H9 (cell line): ENCODE results near the gene CACNA1F. TPM values are rescaled to one million over a fixed set of nuclear protein-coding genes. Genes with fewer than 3 reads are reported as not detected.

ENCODE experiments used
- DNase-seq: peaks from one replicate; pipeline ENCODE4 v3.0.0-alpha.2; 2017
- H2AFZ ChIP-seq: one replicate; pipeline ENCODE4 v1.6.1; 2013; ENCODE audit warnings: mild to moderate bottlenecking, low read length, control low read depth, moderate library complexity
- H2AK5ac ChIP-seq: 2 replicates; pipeline ENCODE4 v1.6.1; 2013; ENCODE audit warnings: low read length, control low read depth, mixed read lengths; ENCODE audit not compliant: insufficient read length
- H2BK120ac ChIP-seq: one replicate; pipeline ENCODE4 v1.6.1; 2013; ENCODE audit warnings: low read depth, mild to moderate bottlenecking, low read length, control low read depth, inconsistent platforms; ENCODE audit not compliant: poor library complexity, severe bottlenecking
- H2BK12ac ChIP-seq: 2 replicates; pipeline ENCODE4 v1.6.1; 2013; ENCODE audit warnings: low read length, control low read depth, mixed read lengths, low read depth; ENCODE audit not compliant: insufficient read length
- H2BK15ac ChIP-seq: 2 replicates; pipeline ENCODE4 v1.6.1; 2013; ENCODE audit warnings: low read depth, low read length, control low read depth
- H2BK20ac ChIP-seq: one replicate; pipeline ENCODE4 v1.6.1; 2013; ENCODE audit warnings: low read depth, mild to moderate bottlenecking, low read length, control low read depth, inconsistent platforms; ENCODE audit not compliant: poor library complexity, severe bottlenecking
- H2BK5ac ChIP-seq: 2 replicates; pipeline ENCODE4 v1.6.1; 2013; ENCODE audit warnings: low read length, control low read depth, mixed read lengths; ENCODE audit not compliant: insufficient read length
- H3K14ac ChIP-seq: 2 replicates; pipeline ENCODE4 v1.6.1; 2013; ENCODE audit warnings: low read length, control low read depth; ENCODE audit not compliant: insufficient read depth
- H3K18ac ChIP-seq: 2 replicates; pipeline ENCODE4 v1.6.1; 2013; ENCODE audit warnings: low read depth, mild to moderate bottlenecking, mixed read lengths, low read length, control low read depth; ENCODE audit not compliant: insufficient read length
- H3K23ac ChIP-seq: 2 replicates; pipeline ENCODE4 v1.6.1; 2013; ENCODE audit warnings: low read length, control low read depth, mixed read lengths, low read depth; ENCODE audit not compliant: insufficient read length
- H3K23me2 ChIP-seq: 2 replicates; pipeline ENCODE4 v1.6.1; 2013; ENCODE audit warnings: low read depth, mild to moderate bottlenecking, mixed read lengths, low read length, control low read depth; ENCODE audit not compliant: insufficient read length, poor library complexity, severe bottlenecking
- H3K27ac ChIP-seq: 2 replicates; pipeline ENCODE4 v1.5.1; 2013; ENCODE audit warnings: low read length, control low read depth, mixed read lengths, low read depth; ENCODE audit not compliant: insufficient read length
- H3K27me3 ChIP-seq: 2 replicates; pipeline ENCODE4 v1.6.1; 2013; ENCODE audit warnings: low read length, control low read depth, inconsistent platforms; ENCODE audit not compliant: insufficient read depth
- H3K4ac ChIP-seq: 2 replicates; pipeline ENCODE4 v1.6.1; 2013; ENCODE audit warnings: low read depth, mild to moderate bottlenecking, control low read depth, inconsistent platforms, low read length, moderate library complexity
- H3K4me1 ChIP-seq: 2 replicates; pipeline ENCODE4 v1.6.1; 2013; ENCODE audit warnings: low read length, control low read depth, inconsistent platforms; ENCODE audit not compliant: insufficient read depth
- H3K4me2 ChIP-seq: 2 replicates; pipeline ENCODE4 v1.6.1; 2013; ENCODE audit warnings: low read length, control low read depth, mixed read lengths; ENCODE audit not compliant: insufficient read length, insufficient read depth
- H3K56ac ChIP-seq: 2 replicates; pipeline ENCODE4 v1.6.1; 2013; ENCODE audit warnings: low read depth, mild to moderate bottlenecking, mixed read lengths, low read length, control low read depth; ENCODE audit not compliant: insufficient read length
- H3K79me1 ChIP-seq: 2 replicates; pipeline ENCODE4 v1.6.1; 2013; ENCODE audit warnings: low read depth, mild to moderate bottlenecking, moderate library complexity, low read length, control low read depth, inconsistent platforms; ENCODE audit not compliant: insufficient read depth, poor library complexity, severe bottlenecking
- H3K79me2 ChIP-seq: 2 replicates; pipeline ENCODE4 v1.6.1; 2013; ENCODE audit warnings: low read length, control low read depth, inconsistent platforms; ENCODE audit not compliant: insufficient read depth
- H3K9ac ChIP-seq: 2 replicates; pipeline ENCODE4 v1.6.1; 2013; ENCODE audit warnings: low read length, control low read depth, mixed read lengths; ENCODE audit not compliant: insufficient read length; ENCODE audit errors: extremely low read depth
- H3K9me3 ChIP-seq: one replicate; pipeline ENCODE4 v1.6.1; 2013; ENCODE audit warnings: low read depth, low read length, inconsistent platforms; ENCODE audit not compliant: control insufficient read depth
- H3T11ph ChIP-seq: one replicate; pipeline ENCODE4 v1.6.1; 2013; ENCODE audit warnings: mild to moderate bottlenecking, low read length, control low read depth, inconsistent platforms
- H4K20me1 ChIP-seq: one replicate; pipeline ENCODE4 v1.6.1; 2013; ENCODE audit not compliant: control insufficient read depth, insufficient read length, insufficient read depth
- H4K5ac ChIP-seq: 2 replicates; pipeline ENCODE4 v1.6.1; 2013; ENCODE audit warnings: low read depth, mild to moderate bottlenecking, mixed read lengths, low read length, control low read depth; ENCODE audit not compliant: insufficient read length
- H4K8ac ChIP-seq: replicated peaks from 2 replicates; pipeline ENCODE4 v1.6.1; 2013; ENCODE audit warnings: low read length, control low read depth, mixed read lengths, low read depth; ENCODE audit not compliant: insufficient read length
- H4K91ac ChIP-seq: 2 replicates; pipeline ENCODE4 v1.6.1; 2013; ENCODE audit warnings: low read depth, mild to moderate bottlenecking, moderate library complexity, mixed read lengths, low read length, control low read depth; ENCODE audit not compliant: insufficient read length
- H3K27ac Mint-ChIP-seq, 3 experiments: 2 replicates in 2 of 3; 3 replicates in 1 of 3; pipeline ENCODE4 v1.8.0; 2020 to 2021; ENCODE audit warnings: mixed read lengths in 3 of 3, mild to moderate bottlenecking in 1 of 3, moderate library complexity in 1 of 3
- H3K27me3 Mint-ChIP-seq: 2 replicates; pipeline ENCODE4 v1.8.0; 2021; ENCODE audit warnings: low read depth, mild to moderate bottlenecking, moderate library complexity, mixed read lengths
- H3K36me3 Mint-ChIP-seq, 3 experiments: 2 replicates in 2 of 3; 3 replicates in 1 of 3; pipeline ENCODE4 v1.8.0; 2020 to 2021; ENCODE audit warnings: low read depth in 3 of 3, mixed read lengths in 3 of 3; ENCODE audit not compliant: insufficient read depth in 1 of 3
- H3K4me1 Mint-ChIP-seq, 2 experiments: 2 replicates each; pipeline ENCODE4 v1.8.0; 2020; ENCODE audit warnings: mixed read lengths in 2 of 2
- H3K4me3 Mint-ChIP-seq, 2 experiments: 2 replicates in 1 of 2; 3 replicates in 1 of 2; pipeline ENCODE4 v1.8.0; 2020 to 2021; ENCODE audit warnings: mild to moderate bottlenecking in 2 of 2, mixed read lengths in 2 of 2, moderate library complexity in 1 of 2
- H3K9me3 Mint-ChIP-seq, 2 experiments: 2 replicates in 1 of 2; 3 replicates in 1 of 2; pipeline ENCODE4 v1.8.0; 2020; ENCODE audit warnings: mild to moderate bottlenecking in 2 of 2, mixed read lengths in 2 of 2, moderate library complexity in 1 of 2
- CTCF ChIP-seq: fragments of 200-600 bp; sonication (generic); conservative IDR thresholded peaks from 3 replicates; pipeline ENCODE4 v1.8.0; 2021; ENCODE audit warnings: antibody characterized with exemption, mild to moderate bottlenecking
- WGBS: extraction: QIAGEN DNeasy Blood & Tissue Kit; methylation state at CpG from one replicate; pipeline ENCODE4 v1.1.7; 2013; ENCODE audit warnings: missing lambda C conversion rate, low lambda C conversion rate, mixed read lengths; ENCODE audit not compliant: insufficient read length; ENCODE audit errors: extremely low coverage; 5-methylcytosine and 5-hydroxymethylcytosine counted together
- total RNA-seq: library from RNA; stranded (reverse); gene quantifications from 2 replicates; pipeline ENCODE4 v1.2.1, GENCODE V29; 2021

The CACNA1F gene
- total RNA-seq, 1 experiment from 2014 or later: 1.4 TPM

GRCh38 chrX:49171752-49172279, 61.3 kb downstream of the CACNA1F start, which contains the start of gene PLP2:
PLP2 (plus strand) TSS chrX:49171898; CDS start chrX:49172001, 103 bp downstream.
- no peak within 1 kb of the TSS for H3K27ac ChIP-seq
- peaks cover 17% of the 10 kb centered on the region for H3K23me2 ChIP-seq
- H3K56ac ChIP-seq: no peak within 1 kb of the TSS
- H3T11ph ChIP-seq: no peak within 1 kb of the TSS
- Mint-ChIP-seq H3K27ac (no peak within 1 kb of the TSS), H3K4me3 (peak within 1 kb of the TSS; percentile 66 to 81), H3K27me3 (peaks cover 42% of the 10 kb centered on the region), H3K9me3 (peaks cover 68 to 74% of the 10 kb centered on the region in 2 experiments), H3K36me3 (peaks cover 21 to 35% (median 22%) of the 10 kb centered on the region in 3 experiments), H3K4me1 (peaks cover 5 to 20% of the 10 kb centered on the region in 2 experiments)
- H2BK15ac ChIP-seq: no peak within 1 kb of the TSS
- H2AFZ ChIP-seq: no peak within 1 kb of the TSS
- no peaks in the 10 kb centered on the region for H3K79me1 ChIP-seq
- no peak within 1 kb of the TSS for H2BK120ac ChIP-seq
- no peak within 1 kb of the TSS for H3K18ac ChIP-seq
- TF ChIP-seq CTCF: no peak
- no peak within 1 kb of the TSS for H3K23ac ChIP-seq
- DNase-seq: no peak
- H3K9ac ChIP-seq: no peak within 1 kb of the TSS
- no peak within 1 kb of the TSS for H2BK20ac ChIP-seq
- no peak within 1 kb of the TSS for H4K8ac ChIP-seq
- no peak within 1 kb of the TSS for H2AK5ac ChIP-seq
- no peaks in the 10 kb centered on the region for H4K20me1 ChIP-seq
- H2BK12ac ChIP-seq: no peak within 1 kb of the TSS
- H3K4me1 ChIP-seq: no peaks in the 10 kb centered on the region
- no peak within 1 kb of the TSS for H2BK5ac ChIP-seq
- H3K27me3 ChIP-seq: no peaks in the 10 kb centered on the region; the same call in 1 of the 2 replicates
- peak within 1 kb of the TSS; percentile 71 for H3K4me2 ChIP-seq
- H4K5ac ChIP-seq: no peak within 1 kb of the TSS
- H3K9me3 ChIP-seq: peaks cover 15% of the 10 kb centered on the region
- no peaks in the 10 kb centered on the region for H3K79me2 ChIP-seq
- H3K4ac ChIP-seq: no peak within 1 kb of the TSS
- H3K14ac ChIP-seq: no peak within 1 kb of the TSS
- no CpG with 5 or more reads among the region's 46 CpGs for WGBS
- H4K91ac ChIP-seq: no peak within 1 kb of the TSS
